Vagina (tissue), 2 donors: ENCODE data around the gene PPIL4. TPM values are rescaled to one million over a fixed set of nuclear protein-coding genes. Genes with fewer than 3 reads are reported as not detected.

Experiments used
- DNase-seq, 2 donors: peaks; one replicate each; pipeline ENCODE4 v3.0.0-alpha.2; 2017; ENCODE audit errors: extremely low spot score in 2 of 2
- H3K27ac ChIP-seq: fragments of 200-600 bp; sonication (generic); one replicate; pipeline ENCODE4 v1.5.1; 2019
- H3K27me3 ChIP-seq: fragments of 200-600 bp; sonication (generic); one replicate; pipeline ENCODE4 v1.5.1; 2019
- H3K36me3 ChIP-seq, 2 donors: fragments of 200-600 bp; sonication (generic); one replicate each; pipeline ENCODE4 v1.5.1; 2017 to 2019
- H3K4me1 ChIP-seq: fragments of 200-600 bp; sonication (generic); one replicate; pipeline ENCODE4 v1.5.1; 2019
- H3K4me3 ChIP-seq, 2 donors: fragments of 200-600 bp; sonication (generic); 1 replicate in 1 of 2; 2 replicates in 1 of 2; pipeline ENCODE4 v1.5.1; 2016 to 2019
- H3K9me3 ChIP-seq: fragments of 200-600 bp; sonication (generic); one replicate; pipeline ENCODE4 v1.5.1; 2019
- POLR2A ChIP-seq, 2 donors: fragments of 450-650 bp; IDR thresholded peaks; one replicate each; pipeline ENCODE4 v1.6.1; 2017; ENCODE audit warnings: antibody characterized with exemption in 2 of 2, mild to moderate bottlenecking in 2 of 2, moderate library complexity in 2 of 2
- POLR2AphosphoS5 ChIP-seq, 2 donors: sonication (generic); formaldehyde crosslinking; IDR thresholded peaks; one replicate each; pipeline ENCODE4 v1.9.0; 2017; ENCODE audit warnings: antibody characterized with exemption in 2 of 2, mild to moderate bottlenecking in 2 of 2, low read depth in 1 of 2; ENCODE audit not compliant: insufficient read depth in 1 of 2
- intact Hi-C: fragments of 100-400 bp; cut with DNase I; formaldehyde crosslinking; loops from one replicate; pipeline ENCODE4 v1.15.1; 2023
- total RNA-seq: library from RNA; depleted of rRNA; stranded (reverse); fragments of >200 nt; gene quantifications from one replicate; pipeline ENCODE4 v1.2.3, GENCODE V29; 2016
- TF ChIP-seq, protein P1 (sequence below), 3 experiments: fragments of 450-650 bp in 2 of 3; fragments of 200-600 bp in 1 of 3; sonication (generic) in 1 of 3; IDR thresholded peaks; one replicate each; pipeline ENCODE4 v1.5.1; 2017 to 2019; ENCODE audit warnings: antibody characterized with exemption in 3 of 3, mild to moderate bottlenecking in 2 of 3, moderate library complexity in 2 of 3

Gene PPIL4, protein sequence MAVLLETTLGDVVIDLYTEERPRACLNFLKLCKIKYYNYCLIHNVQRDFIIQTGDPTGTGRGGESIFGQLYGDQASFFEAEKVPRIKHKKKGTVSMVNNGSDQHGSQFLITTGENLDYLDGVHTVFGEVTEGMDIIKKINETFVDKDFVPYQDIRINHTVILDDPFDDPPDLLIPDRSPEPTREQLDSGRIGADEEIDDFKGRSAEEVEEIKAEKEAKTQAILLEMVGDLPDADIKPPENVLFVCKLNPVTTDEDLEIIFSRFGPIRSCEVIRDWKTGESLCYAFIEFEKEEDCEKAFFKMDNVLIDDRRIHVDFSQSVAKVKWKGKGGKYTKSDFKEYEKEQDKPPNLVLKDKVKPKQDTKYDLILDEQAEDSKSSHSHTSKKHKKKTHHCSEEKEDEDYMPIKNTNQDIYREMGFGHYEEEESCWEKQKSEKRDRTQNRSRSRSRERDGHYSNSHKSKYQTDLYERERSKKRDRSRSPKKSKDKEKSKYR
- total RNA-seq, result 20.1 TPM

DNA sequence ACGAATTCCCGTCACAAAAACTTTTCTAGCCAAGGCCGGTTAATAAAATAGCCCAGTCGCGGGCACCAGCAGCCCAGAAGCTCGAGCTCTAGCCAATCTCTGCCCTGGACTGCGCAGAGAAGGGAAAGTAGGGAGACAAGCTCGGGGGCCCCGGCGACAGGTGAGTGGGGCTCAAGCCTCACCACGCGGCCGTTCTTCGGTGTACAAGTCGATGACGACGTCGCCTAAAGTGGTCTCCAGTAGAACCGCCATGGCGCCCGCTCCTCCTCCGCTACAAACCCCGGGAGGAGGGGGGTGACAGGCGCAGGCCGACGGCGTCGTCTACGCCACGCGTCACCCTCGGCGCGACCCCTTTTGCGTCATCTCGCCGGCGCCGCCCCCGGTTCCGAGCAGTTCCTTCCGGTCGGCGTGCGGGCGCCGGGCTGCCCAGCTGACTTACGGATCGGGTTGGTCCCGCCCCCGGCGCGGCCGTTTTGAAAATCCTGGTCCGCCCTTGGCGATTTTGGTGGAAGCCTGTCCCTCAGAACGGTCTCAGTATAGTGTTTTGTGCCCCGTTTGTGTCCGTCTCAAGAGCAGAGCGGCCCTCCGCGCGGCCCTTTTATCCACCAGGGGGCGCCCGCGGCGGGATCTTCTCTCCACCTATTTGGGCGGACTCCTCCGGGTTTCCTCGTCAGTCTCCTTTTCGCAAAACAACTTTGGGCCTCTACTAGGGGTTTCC, at the start of gene PPIL4:
Gene PPIL4, minus strand, starts transcription at position 290 of the 718 bp plus-strand sequence. Its CDS starts 38 bp downstream, at position 252.
- DNase-seq, result peak in 1 of 2 donors; percentile 94
- Histone ChIP-seq H3K9me3 (no peaks in the 10 kb centered on the region), H3K27me3 (no peaks in the 10 kb centered on the region), H3K4me1 (peaks cover 31% of the 10 kb centered on the region), H3K4me3 (peak within 1 kb of the TSS; percentile 89 to 92), H3K27ac (peak within 1 kb of the TSS; percentile 96), H3K36me3 (peaks cover 0 to 2% of the 10 kb centered on the region in 2 donors)
- intact Hi-C loops, result no loop called here
- TF ChIP-seq, protein P1, sequence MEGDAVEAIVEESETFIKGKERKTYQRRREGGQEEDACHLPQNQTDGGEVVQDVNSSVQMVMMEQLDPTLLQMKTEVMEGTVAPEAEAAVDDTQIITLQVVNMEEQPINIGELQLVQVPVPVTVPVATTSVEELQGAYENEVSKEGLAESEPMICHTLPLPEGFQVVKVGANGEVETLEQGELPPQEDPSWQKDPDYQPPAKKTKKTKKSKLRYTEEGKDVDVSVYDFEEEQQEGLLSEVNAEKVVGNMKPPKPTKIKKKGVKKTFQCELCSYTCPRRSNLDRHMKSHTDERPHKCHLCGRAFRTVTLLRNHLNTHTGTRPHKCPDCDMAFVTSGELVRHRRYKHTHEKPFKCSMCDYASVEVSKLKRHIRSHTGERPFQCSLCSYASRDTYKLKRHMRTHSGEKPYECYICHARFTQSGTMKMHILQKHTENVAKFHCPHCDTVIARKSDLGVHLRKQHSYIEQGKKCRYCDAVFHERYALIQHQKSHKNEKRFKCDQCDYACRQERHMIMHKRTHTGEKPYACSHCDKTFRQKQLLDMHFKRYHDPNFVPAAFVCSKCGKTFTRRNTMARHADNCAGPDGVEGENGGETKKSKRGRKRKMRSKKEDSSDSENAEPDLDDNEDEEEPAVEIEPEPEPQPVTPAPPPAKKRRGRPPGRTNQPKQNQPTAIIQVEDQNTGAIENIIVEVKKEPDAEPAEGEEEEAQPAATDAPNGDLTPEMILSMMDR (IDR thresholded peaks at IDR 0.05), result peak; percentile 55 to 95 (median 82)
- TF ChIP-seq POLR2A (IDR thresholded peaks at IDR 0.05), result peak in 1 of 2 donors; percentile 78
- peak; percentile 97 to 98 for TF ChIP-seq POLR2AphosphoS5 (IDR thresholded peaks at IDR 0.05; ENCODE audit: insufficient read depth in 1 of 2, low read depth in 1 of 2)

DNA sequence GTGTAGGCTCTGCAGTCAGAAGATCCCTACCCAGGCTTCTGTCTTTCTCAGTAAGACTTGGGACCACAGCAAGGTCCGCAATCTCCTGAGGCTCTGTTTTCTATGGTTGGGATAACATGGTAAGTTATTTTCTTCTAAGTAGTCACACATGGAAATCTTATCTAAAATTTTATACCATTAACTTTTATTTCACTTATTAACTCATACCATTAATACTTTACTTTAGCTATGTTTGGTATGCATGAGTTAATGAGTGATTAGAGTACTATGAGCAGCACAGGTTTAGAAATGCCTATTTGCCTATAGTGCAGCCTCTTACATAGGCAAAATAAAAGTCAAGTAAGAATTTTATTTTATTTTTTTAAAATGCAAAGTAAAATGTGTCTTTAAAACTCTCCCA, 47.6 kb upstream of the PPIL4 start:
- intact Hi-C loops, result no loop called here
- no peak for DNase-seq
- H3K27ac ChIP-seq, result no peak overlapping the region
- H3K27me3 ChIP-seq, result no peaks in the 10 kb centered on the region
- TF ChIP-seq POLR2AphosphoS5 (IDR thresholded peaks at IDR 0.05; ENCODE audit: insufficient read depth in 1 of 2, low read depth in 1 of 2) (no peak), POLR2A (IDR thresholded peaks at IDR 0.05) (no peak)
- TF ChIP-seq, protein P1 (IDR thresholded peaks at IDR 0.05), result no peak
- no peaks in the 10 kb centered on the region for H3K9me3 ChIP-seq
- no peak overlapping the region for H3K4me3 ChIP-seq
- H3K36me3 ChIP-seq, result peaks cover 0 to 66% of the 10 kb centered on the region in 2 donors
- H3K4me1 ChIP-seq, result no peaks in the 10 kb centered on the region

DNA sequence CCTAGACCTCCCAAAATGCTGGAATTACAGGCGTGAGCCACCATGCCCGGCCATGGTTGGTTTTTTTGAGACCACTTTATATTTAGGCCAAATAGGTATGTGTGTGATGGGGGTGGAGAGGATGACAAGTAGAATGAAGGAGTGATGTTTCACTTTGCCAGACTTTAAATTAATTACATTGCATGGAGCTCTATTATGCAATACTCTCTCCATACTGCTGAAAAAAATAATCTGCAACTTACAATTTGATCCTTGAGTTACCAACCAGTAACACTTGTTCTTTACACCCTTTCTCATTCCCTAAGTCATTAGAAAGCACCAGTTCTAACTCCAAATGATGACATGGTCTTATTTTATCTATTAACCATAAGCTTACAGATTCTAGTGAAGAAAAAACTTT, 47.1 kb upstream of the PPIL4 start:
- H3K27me3 ChIP-seq, result no peaks in the 10 kb centered on the region
- peaks cover 0 to 64% of the 10 kb centered on the region in 2 donors for H3K36me3 ChIP-seq
- intact Hi-C loops, result no loop called here
- TF ChIP-seq, protein P1 (IDR thresholded peaks at IDR 0.05), result no peak
- no peak for TF ChIP-seq POLR2AphosphoS5 (IDR thresholded peaks at IDR 0.05; ENCODE audit: insufficient read depth in 1 of 2, low read depth in 1 of 2)
- TF ChIP-seq POLR2A (IDR thresholded peaks at IDR 0.05), result no peak
- H3K4me3 ChIP-seq, result no peak overlapping the region
- no peak overlapping the region for H3K27ac ChIP-seq
- no peak for DNase-seq
- H3K4me1 ChIP-seq, result no peaks in the 10 kb centered on the region
- no peaks in the 10 kb centered on the region for H3K9me3 ChIP-seq

DNA sequence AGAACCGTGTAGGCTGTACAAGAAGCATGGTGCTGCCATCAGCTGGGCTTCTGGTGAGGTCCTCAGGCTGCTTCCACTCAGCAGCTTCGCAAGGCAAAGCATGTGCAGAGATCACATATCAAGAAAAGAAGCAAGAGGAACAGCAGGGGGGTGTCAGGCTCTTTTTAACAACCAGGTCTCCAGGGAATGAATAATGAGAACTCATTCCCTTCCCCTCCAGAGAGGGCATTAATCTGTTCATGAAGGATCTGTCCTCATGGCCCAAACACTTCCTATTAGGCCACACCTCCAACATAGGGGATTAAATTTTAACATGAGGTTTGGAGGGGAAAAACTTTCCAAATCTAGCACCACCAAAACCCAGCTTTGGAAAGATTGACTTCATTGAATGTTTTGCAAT, 40.3 kb upstream of the PPIL4 start:
- Histone ChIP-seq H3K27me3 (no peaks in the 10 kb centered on the region), H3K9me3 (no peaks in the 10 kb centered on the region), H3K4me3 (no peak overlapping the region), H3K4me1 (no peaks in the 10 kb centered on the region), H3K27ac (no peak overlapping the region), H3K36me3 (peaks cover 7 to 52% of the 10 kb centered on the region in 2 donors)
- no peak for DNase-seq
- intact Hi-C loops, result no loop called here
- TF ChIP-seq, protein P1 (IDR thresholded peaks at IDR 0.05), result no peak
- no peak for TF ChIP-seq POLR2A (IDR thresholded peaks at IDR 0.05)
- no peak for TF ChIP-seq POLR2AphosphoS5 (IDR thresholded peaks at IDR 0.05; ENCODE audit: insufficient read depth in 1 of 2, low read depth in 1 of 2)
